HG02678 (cell line): Measurements from ENCODE around the gene IKZF1.
"Not testable (repeated sequence)": the region's sequence is repeated elsewhere in the genome, so short reads cannot be mapped to it uniquely, and the experiment has no call there.

Experiments used
- ATAC-seq: cut with Tn5 transposase; IDR thresholded peaks from one replicate; pipeline ENCODE4 v1.9.1; 2021; ENCODE audit warnings: mild to moderate bottlenecking, moderate library complexity; ENCODE audit not compliant: unreplicated experiment

Gene IKZF1

DNA sequence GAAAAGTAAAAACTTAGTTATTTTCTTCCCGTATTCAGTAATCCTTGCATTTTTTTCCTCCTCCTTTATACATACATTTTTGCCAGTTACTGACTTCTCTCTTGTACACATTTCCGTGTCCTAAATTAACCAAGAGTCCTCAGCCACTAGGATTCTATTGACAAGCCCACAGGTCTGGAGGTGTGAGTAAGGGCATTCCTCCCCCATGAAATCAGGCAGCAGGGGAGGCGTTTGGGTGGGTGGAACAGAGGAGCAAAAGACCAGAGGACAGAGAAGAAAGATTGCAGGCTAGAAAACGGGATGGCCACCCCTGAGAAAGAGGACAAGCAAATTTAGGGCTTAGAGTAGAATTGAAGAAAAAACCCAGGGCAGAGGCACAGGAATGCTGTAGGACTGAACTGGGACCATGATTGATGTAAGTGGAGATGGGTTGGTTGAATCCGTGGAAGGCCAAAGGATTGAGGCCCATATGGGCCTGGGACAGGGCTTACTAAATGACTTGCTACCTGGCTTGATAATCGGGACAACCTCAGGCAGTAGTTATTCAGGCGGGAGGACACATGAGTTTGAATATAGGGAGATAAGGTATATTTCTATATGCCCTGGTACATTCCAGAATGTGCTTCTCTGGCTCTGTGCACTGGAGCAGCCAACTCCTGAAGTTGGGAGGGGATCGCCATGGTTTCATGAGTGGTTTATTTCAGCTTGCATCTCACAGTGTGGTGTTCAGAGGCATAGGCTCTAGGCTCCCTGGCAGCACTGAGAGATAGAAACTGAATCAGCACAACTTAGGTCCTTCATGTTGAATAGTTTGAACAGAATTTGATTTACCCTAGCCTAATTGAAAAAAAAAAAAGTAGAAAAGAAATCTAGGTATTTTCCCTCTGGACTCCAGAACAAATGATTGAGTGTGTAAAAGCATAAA lies 28.0 kb downstream of the IKZF1 start:
- ATAC-seq = no peak

DNA sequence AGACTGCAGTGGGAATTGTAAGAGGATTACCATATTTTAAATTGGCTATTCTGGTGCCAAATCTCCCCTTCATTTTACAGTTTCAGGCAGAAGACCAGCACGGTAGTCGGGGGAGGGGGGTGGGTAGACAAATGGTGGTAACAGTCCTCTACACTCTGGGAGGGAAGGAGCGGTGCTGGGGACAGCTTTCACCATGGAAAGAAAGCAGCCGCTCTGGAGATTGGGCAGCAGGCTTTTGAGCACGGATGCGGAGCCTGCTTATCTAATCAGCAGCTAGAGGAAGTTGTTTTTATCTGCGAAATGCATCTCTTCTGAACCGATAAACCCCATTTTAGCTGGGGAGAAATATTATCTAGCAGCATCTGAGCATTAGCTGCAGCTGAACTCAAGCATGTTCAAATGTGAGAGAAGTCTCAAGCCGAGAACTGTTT lies 28.7 kb downstream of the IKZF1 start:
- ATAC-seq = no peak

DNA sequence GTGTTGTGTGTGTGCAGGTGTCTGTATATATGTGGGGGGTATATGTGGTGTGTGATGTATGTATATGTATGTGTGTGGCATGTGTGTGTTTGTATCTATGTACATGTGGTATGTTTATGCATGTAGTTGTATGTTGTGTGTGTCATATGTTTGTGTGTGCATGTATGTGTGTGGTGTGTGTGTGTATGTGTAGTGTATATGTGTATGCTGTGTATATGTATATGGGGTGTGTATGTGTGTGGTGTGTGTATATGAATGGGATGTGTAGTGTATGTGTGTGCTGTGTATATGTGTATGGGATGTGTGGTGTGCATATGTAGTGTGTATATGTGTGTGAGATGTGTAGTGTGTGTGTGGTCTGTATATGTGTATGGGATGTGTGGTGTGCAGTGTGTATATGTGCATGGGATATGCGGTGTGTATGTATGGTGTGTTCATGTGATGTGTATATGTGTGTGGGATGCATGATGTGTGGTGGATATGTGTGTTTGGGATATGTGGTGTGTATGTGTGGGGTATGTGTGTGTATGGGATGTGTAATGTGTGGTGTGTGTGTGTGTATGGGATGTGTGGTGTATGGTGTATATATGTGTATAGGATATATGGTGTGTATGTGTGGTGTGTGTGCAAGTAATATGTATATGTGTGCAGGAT lies 30.0 kb downstream of the IKZF1 start:
- ATAC-seq = no peak

DNA sequence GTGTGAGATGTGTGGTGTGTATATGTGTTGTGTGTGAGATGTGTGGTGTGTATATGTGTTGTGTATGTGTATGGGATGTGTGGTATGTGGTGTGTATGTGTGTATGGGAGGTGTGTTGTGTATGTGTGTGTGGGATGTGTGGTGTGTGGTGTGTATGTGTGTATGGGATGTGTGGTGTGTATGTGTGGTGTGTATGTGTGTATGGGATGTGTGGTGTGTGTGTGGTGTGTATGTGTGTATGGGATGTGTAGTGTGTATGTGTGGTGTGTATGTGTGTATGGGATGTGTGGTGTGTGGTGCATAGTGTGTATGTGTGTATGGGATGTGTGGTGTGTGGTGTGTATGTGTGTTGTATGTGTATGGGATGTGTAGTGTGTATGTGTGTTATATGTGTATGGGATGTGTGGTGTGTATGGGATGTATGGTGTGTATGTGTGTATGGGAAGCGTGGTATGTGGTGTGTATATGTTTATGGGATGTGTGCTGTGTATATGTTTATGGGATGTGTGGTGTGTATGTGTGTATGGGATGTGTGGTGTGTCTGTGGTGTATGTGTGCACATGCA lies 30.8 kb downstream of the IKZF1 start:
- no peak for ATAC-seq

DNA sequence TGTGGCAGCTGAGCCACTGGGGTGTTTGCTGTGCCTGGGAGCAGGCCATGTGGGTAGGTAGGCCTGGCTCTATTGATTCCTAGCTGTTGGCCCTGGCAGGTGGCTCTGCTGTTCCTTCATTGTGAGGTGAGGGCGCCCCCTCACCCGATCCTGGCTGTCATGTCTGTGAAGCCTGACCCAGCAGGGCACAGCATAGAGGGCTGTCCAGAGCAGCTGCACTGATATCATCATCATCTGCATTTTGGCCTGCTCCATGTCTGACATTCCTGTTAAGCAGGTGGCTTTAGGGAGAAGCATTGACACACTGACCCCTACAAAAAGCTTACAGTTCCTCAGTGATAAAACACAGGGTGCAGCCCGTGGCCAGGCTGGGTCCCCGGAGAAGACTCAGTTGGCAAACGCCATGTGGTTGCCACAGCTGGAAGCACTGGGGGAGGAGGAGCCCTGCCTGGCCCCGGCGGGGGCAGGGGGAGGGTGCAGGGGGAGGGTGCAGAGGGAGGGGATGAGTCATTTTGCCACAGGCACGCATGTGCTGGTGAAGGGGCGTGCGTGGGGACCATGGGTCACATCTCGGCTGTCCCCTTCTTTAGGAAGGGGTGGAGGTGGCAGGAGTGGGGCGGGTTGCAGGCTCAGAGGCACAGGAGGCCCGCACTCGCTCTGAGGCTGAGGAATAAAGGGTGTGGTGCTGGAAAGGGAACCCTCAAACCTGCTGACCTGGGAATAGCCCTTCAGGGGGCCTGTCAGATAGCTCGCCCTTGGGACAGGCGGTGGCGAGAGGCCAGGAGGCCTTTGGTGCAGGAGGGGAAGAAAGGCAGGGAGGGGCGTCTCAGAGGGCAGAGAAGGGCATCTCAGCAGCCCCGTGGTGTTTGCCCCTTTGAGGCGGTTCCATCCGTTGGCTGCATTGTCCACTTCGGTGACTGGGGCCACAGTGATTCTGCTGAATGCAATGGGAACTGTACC lies 31.6 kb downstream of the IKZF1 start:
- peak; percentile 18 for ATAC-seq

DNA sequence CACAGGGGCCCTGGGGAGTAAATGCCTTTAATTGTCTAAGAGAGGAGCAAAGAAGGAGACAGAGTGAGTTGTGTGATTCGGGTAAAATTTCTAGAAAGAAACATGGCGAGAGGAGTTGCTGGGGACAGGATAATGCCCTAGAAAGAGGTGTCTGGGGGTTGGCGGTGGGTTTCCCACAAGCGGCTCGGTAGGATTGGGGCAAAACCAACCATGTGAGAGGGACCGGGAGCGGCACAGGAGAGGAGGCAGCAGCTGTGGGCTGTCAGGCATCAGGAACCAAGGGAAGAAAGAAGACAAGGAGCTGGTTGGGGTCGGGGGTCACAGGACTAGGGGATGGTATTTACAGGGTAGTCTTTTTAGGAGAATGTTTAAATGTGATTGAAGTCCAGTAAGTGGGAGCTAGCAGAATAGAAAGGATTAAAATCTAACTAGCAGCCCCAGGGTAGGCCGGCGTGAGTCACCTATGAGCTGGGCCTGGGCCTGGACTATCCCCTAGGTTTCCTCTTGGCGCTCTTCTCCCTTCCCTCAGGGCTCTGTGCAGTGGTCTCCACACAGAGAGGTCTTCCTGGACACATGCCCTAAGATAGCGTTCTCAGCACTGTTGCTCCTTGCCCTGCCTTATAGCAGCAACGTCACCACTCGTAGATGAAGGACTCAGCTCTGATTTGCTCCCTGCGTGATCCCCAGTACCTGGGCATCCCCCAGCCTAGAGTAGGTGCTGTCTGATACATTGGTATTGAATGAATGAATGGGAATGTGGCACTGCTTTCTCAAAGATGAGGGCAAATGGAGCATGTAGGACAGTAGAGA lies 32.6 kb downstream of the IKZF1 start:
- no peak for ATAC-seq

DNA sequence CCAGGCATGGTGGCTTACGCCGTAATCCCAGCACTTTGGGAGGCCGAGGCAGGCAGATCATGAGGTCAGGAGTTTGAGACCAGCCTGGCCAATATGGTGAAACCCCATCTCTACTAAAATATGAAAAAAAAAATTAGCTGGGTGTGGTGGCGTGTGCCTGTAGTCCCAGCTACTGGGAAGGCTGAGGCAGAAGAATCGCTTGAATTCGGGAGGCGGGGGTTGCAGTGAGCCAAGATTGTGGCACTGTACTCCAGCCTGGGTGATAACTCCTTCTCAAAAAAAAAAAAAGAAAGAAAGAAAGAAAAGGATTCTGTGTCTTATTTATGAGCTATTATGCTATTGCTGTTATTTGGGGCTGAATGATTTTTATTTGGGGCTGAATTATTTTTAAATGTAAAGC lies 35.0 kb downstream of the IKZF1 start:
- not testable (repeated sequence) for ATAC-seq

DNA sequence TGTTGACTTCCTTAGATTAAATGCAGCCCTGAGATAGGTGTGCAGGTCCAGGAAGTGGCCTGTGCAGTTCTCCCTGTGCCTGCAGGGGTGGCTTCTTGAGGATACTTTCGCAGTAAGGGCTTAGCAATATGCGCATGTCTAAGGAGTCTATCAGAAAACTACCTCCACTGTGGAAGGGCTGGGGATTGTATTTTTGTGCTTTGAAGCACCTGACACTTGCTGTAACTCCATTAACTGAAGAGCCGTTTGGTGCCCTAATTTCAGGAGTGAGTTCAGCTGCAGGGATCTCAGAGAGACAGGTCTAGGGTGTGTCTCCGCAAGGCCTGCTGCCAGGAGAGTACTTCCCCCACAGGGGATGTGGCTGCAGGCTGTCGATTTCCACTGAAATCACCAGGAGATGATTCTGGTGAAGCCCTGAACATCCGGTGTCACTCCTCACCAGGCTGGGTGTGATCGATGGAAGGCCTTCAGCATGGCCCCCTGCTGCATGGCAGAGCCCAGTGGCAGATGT lies 35.5 kb downstream of the IKZF1 start:
- ATAC-seq = no peak

DNA sequence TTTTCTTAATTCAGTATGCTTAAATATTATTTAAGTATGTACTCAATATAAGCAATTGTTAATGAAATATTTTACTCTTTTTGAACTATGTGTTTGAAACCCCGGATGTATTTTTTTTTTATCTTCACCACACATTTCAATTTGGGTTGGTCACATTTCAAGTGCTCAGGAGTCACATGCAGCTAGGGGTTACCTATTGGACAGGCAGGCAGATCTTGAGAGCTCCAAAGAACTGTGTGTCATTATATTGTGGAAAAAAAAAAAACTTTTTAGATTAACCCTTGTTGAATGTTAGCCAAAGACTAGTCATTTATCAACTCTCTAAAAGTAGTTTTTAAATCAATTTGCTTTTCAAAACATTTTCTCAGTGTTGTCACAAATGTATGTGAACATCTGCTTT lies 37.2 kb downstream of the IKZF1 start:
- ATAC-seq = no peak

DNA sequence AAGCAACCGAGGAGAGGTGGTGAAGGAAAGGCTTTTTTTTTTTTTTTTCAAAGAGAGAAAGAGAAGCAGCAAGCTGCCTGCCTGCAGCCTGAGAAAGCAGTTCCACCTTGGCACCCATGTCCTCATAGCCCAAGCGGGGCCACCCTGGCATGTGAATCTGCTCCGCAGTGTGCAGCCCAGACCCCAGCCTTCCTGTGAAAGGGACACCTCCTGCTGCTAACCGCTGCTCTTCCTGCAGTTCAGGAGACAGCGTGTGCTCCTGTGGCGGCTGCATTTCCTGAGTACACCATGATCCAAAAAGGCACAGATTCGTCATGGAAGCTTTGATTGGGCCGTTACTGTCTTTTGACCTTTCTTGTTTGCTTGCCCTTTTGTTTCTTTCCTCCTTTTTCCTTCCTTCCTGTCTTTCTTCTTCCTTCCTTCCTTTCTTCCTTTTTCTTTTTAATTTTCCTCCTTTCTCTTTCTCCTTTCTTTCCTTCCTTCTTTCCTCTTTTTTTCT lies 38.1 kb downstream of the IKZF1 start:
- no peak for ATAC-seq

DNA sequence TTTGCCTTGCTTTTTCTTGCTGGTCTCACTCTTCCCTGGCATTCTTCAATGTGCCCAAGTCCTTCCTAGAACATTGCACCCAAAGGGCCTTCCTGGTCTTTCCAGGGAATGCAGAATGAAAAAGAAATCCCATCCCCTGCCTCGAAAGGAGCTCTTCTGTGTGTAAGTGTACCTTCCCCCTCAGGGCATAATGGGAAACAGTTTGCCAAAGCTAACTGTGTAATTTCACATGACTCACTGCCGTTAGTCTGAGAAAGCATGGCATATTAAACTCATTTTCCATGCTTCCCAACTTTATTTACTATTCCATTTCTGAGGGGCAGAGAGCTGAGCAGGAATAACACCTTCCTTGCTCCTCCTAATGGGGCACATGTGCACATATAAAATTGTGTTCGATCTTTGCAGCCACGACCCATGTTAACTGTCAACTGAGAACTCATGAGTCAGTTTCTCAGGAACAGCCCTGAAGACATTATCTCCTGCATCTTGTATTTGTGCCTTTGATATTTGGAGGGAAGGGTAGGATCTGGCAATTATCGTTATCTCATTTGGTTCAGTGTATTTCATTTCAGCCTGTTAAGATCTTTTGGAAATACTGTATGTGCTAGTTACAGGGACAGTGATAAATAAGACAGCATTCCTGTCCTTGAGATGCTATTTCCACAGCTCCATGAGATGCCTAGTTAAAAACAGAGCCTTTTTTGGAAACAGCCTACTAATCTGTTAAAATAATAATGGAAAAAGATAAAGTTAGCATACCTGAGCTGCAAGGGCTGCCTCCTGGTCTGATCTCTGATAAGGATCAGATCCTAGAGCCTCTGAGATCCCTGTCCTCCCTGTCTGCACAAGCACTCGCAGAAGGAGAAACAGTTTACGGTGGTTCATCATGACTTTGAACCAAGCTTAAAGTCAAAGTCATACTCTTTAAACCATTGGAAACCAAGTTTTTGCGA lies 42.3 kb downstream of the IKZF1 start:
- ATAC-seq = no peak

DNA sequence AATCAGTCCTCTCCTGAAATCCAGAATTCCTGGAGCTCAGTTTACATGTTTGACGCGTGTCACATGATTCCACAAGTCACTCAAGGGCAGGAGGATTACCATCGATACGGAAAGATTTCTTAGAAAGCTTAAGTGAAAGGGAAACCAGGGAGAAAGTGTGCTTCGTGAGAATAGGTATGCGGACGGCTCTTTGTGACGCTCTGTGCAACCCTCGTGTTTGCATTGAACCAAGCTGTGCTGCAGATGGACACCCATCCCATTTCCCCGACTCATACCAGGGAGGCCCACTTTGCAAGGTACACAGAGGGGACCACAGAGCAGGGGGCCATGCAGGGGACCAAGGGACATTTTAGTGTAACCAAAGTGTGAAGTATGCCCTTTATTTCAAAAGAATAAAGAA lies 43.2 kb downstream of the IKZF1 start:
- ATAC-seq = no peak

DNA sequence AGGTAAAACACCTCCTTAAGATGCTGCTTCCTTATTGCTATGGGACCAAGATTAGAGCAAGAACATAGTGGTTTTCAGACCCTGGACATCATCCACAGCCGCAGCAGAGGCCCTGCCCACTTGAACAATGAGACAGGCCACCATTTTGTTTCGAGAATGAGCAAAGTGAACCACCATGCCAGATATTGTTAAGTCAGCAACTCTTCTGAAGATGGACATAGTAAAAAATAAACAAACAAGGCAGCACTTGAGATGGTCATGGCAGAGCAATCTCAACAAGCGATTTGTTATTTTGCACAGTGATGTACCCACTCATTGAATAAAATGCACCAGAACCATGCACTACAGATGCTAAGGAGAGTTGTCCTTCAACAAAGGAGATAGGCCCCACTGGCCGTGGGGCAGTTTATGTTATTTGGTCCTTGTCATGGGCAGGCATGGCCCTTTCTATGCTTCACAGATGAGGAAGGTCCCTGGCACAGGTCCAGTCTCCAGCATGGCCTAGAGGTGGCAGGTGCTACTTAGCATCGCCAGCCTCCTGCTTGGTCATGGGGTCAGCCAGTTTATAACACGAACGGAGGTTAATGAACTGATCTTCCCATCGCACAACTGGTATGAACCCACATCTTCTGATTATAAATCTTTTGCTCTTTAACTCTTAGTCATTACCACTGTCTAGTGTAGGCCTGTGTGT lies 44.1 kb downstream of the IKZF1 start:
- ATAC-seq = no peak

DNA sequence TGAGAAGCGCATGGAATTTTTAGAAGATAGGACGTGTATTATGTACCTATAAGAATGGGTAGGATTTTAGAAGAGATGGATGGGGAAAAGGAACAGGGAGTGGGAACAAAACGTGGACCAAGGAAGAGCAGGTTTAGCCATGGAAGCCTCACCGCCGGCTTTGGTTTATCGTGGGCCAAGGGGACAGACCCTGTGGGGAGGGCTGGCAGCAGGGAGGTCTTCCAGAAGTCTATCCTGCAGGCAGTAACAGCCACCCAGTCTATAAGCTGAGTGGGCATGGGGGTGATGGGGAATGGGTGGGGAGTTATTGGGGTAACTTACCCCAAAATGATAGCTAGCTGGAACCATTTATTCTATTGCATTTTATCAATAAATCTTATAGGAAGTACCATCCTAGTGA lies 44.9 kb downstream of the IKZF1 start:
- no peak for ATAC-seq

DNA sequence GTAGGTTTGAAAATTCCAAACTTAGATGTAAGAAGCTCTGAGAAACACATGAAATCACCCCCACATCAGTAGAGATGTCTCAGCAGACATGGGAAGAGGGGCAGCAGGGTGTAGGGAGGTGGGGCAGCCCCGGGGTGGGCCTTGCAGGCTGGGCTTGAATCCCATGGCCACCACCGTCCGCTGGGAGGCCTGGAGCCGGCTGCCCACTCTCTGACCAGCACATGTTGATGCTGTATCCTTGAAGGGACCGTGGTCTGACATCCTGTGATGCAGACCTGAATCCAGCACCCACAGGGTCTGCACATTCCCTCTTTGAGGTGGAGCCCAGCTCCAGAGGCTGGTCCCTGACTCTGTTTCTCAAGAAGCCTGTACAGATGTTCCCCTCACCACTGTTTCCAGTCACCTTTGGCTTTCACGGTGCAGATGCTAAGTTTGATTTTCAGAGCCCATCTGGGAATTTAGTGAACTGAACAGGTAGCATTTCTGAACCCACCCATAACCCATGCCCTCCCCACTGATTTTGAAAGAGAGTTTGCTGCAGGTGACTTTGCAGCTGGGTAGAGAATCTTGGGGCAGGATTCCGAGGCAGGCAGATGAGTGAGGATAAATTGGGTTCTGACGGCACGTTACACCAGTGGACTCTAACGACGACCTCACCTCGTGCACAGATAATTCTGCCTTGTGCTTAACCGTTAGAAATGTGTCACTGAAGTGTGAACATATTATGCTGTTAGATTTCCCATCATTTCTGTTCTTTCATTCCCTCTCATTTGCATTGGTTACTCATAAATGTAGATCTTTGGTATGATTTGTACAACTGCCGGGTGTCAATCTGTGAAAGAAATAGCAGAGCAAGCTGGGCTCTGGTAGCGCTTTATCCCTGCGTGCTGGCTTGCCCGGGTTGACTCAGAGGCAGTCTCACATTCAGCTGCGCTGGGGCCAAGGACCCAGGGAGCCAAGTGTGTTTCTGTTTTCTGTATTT lies 45.7 kb downstream of the IKZF1 start:
- peak; percentile 79 for ATAC-seq

DNA sequence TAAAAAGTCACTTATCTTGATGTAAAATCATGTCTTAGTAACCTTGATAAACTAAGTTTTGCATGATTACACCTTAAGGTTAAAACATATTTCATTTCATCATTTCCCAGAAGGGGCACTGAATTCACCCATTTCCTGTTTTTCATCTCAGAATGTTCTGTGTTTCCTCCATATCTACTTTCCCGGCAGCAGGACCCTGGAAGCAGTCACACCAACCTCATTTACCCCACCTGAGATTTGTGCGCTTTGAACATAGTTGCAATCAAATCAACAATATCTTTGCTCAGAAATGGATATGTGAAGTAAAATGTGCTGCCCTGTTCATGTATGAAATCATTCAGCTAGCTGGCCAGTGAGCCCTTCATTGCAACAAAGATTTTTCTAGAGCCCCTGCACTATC lies 46.8 kb downstream of the IKZF1 start:
- no peak for ATAC-seq

DNA sequence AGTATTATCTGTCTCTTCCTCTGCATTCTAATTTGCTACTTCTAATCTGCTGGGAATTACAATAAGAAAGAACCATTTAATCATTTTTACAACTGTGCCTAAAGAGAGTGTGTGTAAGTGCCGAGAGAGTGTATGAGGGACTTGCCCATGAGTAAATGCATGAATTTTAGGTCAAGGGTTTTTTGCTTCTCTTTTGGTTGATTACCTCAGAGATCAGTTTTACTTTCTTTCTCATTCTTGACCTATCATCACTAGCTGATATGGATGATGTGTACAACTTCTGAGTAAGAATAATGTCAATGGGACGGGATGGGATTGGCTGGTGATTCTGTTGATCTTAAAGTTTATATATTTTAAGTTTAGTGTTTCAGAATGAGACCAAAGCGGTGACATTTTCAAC lies 47.8 kb downstream of the IKZF1 start:
- peak; percentile 77 for ATAC-seq
